GM13976 (cell line): ENCODE results near the gene FEN1.

Experiments used
- DNase-seq: peaks from one replicate; pipeline ENCODE4 v3.0.0; 2012; ENCODE audit warnings: low spot score
- in situ Hi-C: fragments of 300-500 bp; cut with MboI; formaldehyde crosslinking; loops from one replicate; pipeline ENCODE4 v1.12.0; 2022; ENCODE audit warnings: low sequenced_read_pairs, mixed read lengths, inconsistent platforms; ENCODE audit not compliant: unreplicated experiment
- TF ChIP-seq, protein P1 (sequence below): IDR thresholded peaks from 2 replicates; pipeline ENCODE4 v1.5.1; 2012; ENCODE audit warnings: borderline replicate concordance, mild to moderate bottlenecking; ENCODE audit not compliant: insufficient read depth; ENCODE audit errors: extremely low read depth, missing control alignments, control extremely low read depth

The FEN1 gene

DNA sequence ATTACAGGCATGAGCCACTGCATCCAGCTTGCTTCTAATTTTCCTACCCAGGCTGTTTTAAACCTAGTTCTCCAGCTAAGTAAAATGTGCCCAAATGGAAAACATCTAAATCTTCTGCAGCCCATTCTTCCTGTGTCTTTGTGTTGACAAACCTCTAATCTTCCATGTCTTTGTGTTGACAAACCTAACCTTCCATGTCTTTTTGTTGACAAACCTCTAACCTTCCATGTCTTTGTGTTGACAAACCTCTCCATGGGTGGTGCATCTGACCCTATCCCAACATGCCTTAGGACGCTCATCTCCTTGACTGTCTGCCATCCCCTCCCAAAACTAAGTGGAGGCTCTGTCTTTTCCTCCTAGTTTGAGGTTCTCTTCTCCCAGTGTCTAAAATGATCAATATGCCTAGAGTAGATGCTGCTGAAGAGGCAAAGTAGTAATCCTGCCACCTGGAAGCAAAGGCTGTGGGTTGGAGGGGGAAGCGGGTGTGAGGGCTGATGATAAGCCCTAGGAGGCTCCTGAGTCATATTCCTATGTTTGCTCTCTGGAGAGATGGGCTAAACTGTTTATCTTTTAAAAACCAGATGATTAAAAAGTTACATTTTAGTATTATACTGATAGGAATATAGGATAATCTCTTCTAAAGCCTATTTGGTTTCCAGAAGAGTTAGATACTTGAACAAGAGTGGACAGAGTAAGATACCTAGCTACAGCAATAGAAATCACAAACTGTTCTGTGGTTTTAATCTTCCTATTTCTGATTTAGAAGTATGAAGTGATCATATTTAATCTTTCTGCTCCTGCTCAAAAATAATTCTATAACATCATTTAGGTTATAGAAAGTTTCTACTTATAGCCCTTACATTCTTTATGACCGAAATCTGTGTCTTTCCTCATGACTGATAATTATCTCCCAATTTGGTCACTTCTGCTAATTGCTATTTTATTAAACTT lies 7.9 kb downstream of the FEN1 start:
- in situ Hi-C loops, result no loop called here
- TF ChIP-seq, protein P1, sequence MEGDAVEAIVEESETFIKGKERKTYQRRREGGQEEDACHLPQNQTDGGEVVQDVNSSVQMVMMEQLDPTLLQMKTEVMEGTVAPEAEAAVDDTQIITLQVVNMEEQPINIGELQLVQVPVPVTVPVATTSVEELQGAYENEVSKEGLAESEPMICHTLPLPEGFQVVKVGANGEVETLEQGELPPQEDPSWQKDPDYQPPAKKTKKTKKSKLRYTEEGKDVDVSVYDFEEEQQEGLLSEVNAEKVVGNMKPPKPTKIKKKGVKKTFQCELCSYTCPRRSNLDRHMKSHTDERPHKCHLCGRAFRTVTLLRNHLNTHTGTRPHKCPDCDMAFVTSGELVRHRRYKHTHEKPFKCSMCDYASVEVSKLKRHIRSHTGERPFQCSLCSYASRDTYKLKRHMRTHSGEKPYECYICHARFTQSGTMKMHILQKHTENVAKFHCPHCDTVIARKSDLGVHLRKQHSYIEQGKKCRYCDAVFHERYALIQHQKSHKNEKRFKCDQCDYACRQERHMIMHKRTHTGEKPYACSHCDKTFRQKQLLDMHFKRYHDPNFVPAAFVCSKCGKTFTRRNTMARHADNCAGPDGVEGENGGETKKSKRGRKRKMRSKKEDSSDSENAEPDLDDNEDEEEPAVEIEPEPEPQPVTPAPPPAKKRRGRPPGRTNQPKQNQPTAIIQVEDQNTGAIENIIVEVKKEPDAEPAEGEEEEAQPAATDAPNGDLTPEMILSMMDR, result no peak
- no peak for DNase-seq

DNA sequence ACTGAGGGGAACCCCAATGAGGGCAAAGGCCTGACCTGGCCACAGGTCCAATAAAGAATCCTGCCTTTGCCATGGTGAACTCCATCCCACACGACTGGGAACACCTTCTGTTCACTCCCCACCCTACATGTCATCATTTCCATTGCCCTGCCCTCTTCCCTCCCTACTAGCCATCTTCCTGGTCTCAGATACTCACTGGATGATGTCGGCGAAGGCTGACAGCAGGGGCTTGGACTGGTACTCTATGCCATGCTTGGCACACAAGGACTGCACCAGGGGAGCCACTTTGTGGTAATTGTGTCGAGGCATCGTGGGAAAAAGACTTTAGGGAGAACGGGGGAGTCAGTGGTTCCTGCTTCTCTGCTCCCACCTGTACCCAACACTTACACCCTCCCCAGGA lies 9.9 kb downstream of the FEN1 start:
- in situ Hi-C loops, result no loop called here
- TF ChIP-seq, protein P1, result no peak
- DNase-seq, result no peak

DNA sequence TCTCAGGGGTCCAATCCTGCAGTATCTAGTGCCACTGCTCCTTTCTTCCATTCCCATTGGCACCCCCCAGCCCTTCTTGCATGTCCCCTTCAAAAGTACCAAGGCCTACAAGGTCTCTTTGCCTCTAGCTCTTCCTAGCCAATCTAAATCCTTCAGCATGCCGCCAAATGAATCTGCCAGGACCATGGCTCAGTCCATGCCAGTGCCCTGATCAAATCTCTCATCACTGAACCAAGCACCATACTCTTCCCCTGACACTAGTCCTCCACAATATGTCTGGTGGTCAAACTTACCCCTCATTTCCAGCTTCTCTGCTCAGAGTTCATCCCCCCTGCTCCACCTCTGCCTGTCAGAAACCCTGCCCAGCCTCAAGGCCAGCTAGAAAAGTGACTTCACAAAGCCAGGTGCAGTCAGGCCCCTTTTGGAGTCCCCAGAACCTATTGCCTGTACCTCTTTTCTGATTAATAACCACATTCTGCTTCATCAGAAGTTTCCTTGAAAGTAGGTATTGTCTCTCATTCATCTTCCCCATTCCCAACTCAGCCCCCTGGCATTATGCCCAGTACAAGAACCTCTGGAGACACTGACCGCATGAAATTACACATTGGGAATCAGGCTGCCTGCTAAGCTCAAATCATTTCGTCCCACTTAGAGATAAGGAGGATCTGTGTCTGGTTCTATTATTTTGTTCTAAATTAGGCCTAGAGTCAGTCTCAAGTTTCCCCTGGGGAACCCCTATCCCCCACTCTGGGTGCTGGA lies 11.4 kb downstream of the FEN1 start:
- in situ Hi-C loops, result no loop called here
- TF ChIP-seq, protein P1, result no peak
- no peak for DNase-seq

DNA sequence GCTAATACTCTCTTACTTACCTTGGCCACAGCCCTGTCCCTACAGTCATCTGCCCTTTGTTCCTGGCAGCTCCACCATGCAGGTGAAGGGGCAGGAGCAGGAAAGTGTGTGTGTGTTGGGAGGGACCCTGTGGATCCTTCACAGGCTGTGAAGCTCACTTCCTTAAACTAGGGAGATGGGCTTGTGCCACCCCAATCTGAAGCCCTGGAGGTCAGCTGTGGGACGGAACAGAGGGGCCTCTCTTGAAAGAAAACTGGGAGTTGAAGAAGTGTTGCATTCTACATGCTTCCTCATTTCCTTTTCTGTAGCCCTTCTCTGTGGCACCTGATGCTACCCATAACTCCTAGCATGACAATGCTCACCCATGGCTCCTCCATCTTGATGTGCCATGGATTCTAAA lies 12.4 kb downstream of the FEN1 start:
- TF ChIP-seq, protein P1, result no peak
- in situ Hi-C loops, result no loop called here
- no peak for DNase-seq

GRCh38 chr11:61806785-61807184 lies 14.1 kb downstream of the FEN1 start:
- DNase-seq, result no peak
- in situ Hi-C loops, result no loop called here
- TF ChIP-seq, protein P1, result no peak

- no peak for DNase-seq
- TF ChIP-seq, protein P1, result no peak
- in situ Hi-C loops, result no loop called here
Observed at GRCh38 chr11:61810671-61811175, 18.0 kb downstream of the FEN1 start.
